GM21619 (cell line): ENCODE results near the gene RGS14.
"Not testable (repeated sequence)": the region's sequence is repeated elsewhere in the genome, so short reads cannot be mapped to it uniquely, and the experiment has no call there.

ENCODE experiments used
- ATAC-seq: cut with Tn5 transposase; IDR thresholded peaks from one replicate; pipeline ENCODE4 v1.9.1; 2021; ENCODE audit not compliant: unreplicated experiment

The RGS14 gene

GRCh38 chr5:177327539-177328522 lies 29.9 kb upstream of the RGS14 start:
- ATAC-seq, result no peak

- no peak for ATAC-seq
These were observed 29.0 kb upstream of the RGS14 start for GRCh38 chr5:177328545-177329231.

DNA sequence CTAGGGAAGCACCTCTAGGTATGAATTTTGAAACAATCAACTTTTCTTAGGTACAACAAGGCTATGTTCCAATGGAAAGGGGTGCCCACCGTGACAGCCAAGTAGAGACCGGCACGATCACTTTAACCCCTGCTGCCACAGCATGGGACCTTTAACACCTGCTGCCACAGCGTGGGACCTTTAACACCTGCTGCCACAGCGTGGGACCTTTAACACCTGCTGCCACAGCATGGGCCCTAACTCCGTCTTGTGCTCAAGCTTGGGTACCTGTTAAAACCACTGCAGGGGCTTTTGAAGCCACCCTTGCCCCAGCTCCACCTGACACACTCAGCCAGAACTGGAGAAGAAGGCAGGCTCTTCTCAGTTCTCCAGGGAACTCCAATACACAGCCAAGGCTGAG lies 27.8 kb upstream of the RGS14 start:
- no peak for ATAC-seq

- no peak for ATAC-seq
These were observed 26.5 kb upstream of the RGS14 start for GRCh38 chr5:177330991-177331842.

DNA sequence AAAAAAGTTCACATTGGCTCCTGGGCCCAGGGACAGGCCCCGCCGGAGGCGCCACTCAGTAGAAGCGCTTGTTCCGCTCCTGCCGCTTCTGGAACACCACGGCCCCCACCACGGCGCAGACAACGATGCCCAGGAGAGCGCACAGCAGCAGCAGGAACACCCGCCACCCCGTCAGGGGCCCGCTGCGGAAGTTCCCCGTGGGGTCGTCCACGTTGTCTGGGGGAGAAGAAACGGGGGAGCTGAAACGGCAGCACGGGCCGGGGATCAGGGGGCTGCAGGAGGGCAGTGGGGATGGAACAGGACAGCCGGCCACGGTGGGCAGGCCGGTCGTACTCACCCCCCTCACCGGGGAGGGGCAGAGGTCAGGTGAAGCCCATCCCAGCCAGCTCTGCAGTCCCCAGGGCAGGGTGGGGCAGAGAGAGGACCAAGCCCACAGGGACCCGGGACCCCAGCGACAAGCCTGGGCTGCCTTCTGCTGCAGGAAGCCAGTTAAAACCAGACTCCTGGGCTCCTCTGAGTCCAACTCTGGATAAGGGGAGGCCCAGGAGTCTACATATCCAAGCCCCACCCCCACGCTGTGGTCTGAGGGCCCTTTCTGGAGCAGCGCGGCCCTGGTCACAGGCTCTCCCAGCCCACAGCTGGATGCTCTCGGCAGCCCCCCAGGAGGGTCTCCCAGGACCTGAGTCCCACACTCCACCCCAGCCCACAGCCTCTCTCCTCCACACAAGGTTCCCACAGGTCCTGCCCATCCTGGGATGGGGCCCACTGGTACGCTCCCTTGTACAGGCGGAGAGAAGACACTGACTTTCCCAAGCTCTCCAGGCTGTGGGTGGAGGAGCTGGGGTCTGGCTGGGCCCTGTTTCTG lies 25.5 kb upstream of the RGS14 start:
- ATAC-seq, result no peak

- no peak for ATAC-seq
These were observed 24.8 kb upstream of the RGS14 start for GRCh38 chr5:177332896-177333260.

- ATAC-seq, result no peak
These were observed 24.1 kb upstream of the RGS14 start for GRCh38 chr5:177333420-177334154.

DNA sequence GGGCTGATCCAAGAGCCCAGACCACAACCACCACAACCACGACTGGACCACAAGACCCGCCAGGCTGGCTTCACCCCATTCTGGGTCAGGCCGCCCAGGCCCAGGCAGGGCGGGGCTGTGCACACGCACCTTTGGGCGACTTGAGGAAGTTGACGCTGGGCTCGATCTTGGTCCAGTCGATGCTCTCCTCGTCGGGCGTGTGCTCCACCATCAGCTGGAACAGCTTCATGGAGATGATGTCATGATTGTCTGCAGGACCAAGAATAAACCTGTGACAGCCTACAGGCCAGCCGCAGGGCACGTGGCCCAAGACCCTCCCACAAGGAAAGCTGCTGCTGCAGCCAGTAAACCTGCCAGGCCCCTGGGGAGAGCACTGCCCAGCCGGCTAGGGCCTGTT lies 23.6 kb upstream of the RGS14 start:
- no peak for ATAC-seq

DNA sequence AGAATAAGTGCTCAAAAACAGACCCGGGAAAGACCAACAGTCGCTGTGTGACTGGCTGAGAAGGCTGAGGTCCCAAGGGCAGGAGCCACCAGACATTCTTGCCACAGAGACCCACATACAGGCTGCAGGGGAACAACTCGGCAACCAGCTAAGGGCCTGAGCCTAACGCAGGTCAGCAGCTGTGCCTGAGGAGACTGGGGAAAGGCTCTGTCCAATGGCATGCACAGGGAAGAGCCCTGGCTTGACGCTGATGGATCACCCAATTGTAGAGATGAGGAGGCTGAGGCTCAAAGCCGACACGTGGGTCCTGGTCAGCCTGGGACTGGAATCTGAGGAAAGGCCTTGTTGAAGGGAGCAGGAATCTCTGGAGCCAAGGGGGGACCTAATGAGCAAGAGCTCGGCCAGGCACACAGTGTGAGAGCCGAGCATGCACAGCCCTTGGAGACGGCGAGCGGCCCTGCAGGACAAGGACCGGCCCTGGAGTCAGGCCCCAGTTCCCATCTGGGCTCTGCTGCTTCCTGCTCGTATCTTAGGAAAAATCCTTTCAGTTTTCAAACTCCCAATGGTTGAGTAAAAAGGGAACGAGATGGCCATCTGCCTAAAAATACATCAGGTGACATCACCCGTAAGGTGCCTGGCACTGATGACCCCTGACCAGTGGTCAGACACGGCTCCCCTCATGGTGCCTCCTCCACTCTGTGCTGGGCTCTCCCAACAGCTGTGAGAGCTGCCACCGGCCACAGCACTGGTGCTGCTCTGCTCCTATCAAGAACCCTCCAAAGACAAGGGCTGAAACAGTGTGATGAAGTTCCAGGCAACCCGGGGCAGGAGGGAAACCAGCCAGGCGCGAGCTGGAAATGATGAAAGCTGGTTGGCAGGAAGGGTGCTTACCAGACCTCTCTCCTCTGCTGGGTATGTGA lies 22.7 kb upstream of the RGS14 start:
- no peak for ATAC-seq

DNA sequence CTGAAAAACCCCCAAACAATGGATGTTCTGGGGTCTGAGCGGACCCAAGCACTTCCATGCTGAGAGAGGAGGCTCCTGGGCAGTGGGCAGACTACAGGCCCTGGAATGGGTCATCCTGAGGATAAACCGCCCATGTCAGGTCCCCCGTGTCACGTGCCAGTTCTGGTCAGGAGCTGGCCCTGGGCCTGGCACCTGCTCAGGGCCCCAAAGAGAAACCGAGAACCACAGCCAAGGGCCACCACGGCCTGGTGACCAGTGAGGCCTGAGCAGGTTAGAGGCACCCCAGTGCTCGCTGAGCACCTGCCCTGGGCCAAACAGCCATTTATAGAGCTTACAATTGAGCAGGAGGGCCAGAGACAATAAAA lies 22.0 kb upstream of the RGS14 start:
- ATAC-seq, result no peak

- ATAC-seq, result no peak
These were observed 21.6 kb upstream of the RGS14 start for GRCh38 chr5:177336112-177336511.

- no peak for ATAC-seq
These were observed 20.9 kb upstream of the RGS14 start for GRCh38 chr5:177336603-177337494.

- no peak for ATAC-seq
These were observed 19.2 kb upstream of the RGS14 start for GRCh38 chr5:177338251-177339106.

- ATAC-seq, result no peak
These were observed 18.6 kb upstream of the RGS14 start for GRCh38 chr5:177339107-177339638.

DNA sequence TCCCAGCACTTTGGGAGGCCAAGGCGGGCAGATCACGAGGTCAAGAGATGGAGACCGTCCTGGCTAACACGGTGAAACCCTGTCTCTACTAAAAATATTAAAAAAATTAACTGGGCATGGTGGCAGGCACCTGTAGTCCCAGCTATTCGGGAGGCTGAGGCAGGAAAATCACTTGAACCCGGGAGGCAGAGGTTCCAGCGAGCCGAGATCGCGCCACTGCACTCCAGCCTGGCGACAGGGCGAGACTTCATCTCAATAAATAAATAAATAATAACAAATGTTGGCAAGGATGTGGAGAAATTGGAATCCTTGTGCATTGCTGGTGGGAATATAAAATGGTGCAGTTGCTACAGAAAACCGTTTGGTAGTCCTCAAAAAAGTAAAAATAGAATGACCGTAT lies 14.7 kb upstream of the RGS14 start:
- not testable (repeated sequence) for ATAC-seq

DNA sequence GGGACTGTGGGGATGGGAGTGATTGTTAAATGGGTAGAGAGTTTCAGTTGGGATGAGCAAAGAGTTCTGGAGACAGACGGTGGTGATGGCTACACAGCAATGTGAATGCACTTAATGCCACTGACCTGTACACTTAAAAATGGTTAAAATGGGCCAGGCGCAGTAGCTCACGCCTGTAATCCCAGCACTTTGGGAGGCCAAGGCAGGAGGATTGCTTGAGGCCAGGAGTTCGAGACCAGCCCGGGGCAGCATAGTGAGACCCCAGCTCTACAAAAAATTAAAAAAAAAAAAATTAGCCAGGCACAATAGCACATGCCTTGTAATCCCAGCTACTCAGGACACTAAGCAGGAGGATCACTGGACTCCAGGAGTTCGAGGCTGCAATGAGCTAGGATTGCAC lies 13.9 kb upstream of the RGS14 start:
- ATAC-seq, result no peak

DNA sequence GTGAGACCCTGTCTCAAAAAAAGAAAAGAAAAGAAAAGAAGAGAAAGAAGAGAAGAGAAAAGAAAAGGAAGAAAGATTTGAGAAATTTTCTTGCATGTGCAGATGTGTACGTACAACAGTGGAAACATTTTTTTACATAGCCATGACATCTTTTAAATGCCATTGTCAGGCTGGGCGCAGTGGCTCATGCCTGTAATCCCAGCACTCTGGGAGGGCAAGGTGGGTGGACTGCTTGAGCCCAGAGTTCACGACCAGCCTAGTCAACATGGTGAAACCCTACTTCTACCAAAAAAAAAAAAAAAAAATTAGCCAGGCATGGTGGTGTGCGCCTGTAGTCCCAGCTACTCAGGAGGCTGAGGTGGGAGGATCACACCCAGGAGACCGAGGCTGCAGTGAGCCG lies 12.8 kb upstream of the RGS14 start:
- no peak for ATAC-seq
